ENCODE results near the gene CDT1.

DNA sequence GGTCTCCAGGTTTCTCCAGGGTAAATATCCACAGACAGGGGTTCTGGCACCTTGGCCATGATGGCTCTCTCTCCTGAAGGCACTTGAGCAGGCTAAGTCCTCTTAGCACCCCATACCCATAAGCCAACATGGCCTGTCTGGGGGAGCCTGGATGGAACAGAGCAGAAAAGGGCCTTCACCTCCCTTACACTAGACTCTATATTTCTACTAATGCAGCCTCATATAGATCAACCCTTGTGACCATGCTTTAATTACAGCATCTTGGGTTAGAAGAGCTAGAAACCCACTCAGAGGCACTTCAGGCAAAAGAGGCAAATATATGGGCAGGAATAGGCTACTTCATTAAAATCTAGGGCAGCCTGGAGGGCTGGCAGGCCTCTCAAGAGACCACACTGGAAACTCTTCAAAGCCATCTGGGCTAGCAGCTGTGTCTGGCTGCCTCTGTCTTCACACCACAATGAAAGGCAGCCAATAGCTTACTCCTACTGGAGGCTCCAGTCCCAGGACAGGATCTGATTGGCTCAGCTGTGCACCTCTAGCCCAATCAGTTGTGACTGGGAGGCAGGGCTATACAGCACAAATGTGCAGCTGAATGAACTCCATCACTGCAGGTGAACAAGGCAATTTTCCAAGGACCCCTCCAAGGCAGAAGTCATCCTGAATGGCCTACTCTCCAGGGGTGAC is 4.7 kb upstream of the CDT1 start:
- no peak for TF ChIP-seq CTCF (IDR thresholded peaks at IDR 0.05)
- TF ChIP-seq POLR2A (IDR thresholded peaks at IDR 0.05): no peak
